Caco-2 (cell line): ENCODE measurements around the gene PVALEF. TPM values are rescaled to one million over a fixed set of nuclear protein-coding genes. Genes with fewer than 3 reads are reported as not detected.
"Not testable (repeated sequence)": the region's sequence is repeated elsewhere in the genome, so short reads cannot be mapped to it uniquely, and the experiment has no call there.

ENCODE experiments used
- BruUV-seq: library from RNA; stranded (reverse); fragments of 400-500 nt; replicated peaks from 2 replicates; lab custom pipeline; 2021; lab: Mats Ljungman, UMichigan
- CTCF ChIA-PET: fragments of 300-600 bp; sonication (Branson Sonifier 250); formaldehyde crosslinking; loops from one replicate; lab custom pipeline; 2022; ENCODE audit warnings: antibody characterized with exemption; lab: Charles Lee
- POLR2A ChIA-PET: fragments of 300-600 bp; sonication (Branson Sonifier 250); formaldehyde crosslinking; loops from one replicate; lab custom pipeline; 2022; ENCODE audit warnings: antibody characterized with exemption; lab: Charles Lee
- DNase-seq, 2 experiments: peaks; one replicate each; pipeline versions ENCODE4 v3.0.0 to v3.0.0-alpha.2; 2020 to 2022
- H3K27me3 ChIP-seq: replicated peaks from 2 replicates; pipeline ENCODE4 v1.6.0; 2011; ENCODE audit warnings: low read length; ENCODE audit not compliant: control insufficient read depth, insufficient read depth
- H3K36me3 ChIP-seq: 2 replicates; pipeline ENCODE4 v1.5.1; 2011; ENCODE audit warnings: low read length; ENCODE audit not compliant: control insufficient read depth, insufficient read depth
- H3K4me1 ChIP-seq: fragments of 250-450 bp; sonication (Bioruptor Pico); 2 replicates; pipeline ENCODE4 v1.5.1; 2020; ENCODE audit warnings: mild to moderate bottlenecking
- H3K4me3 ChIP-seq: 2 replicates; pipeline ENCODE4 v1.5.1; 2011; ENCODE audit warnings: low read depth, mild to moderate bottlenecking, control low read depth, low read length
- H3K9me3 ChIP-seq: fragments of 250-450 bp; sonication (Bioruptor Pico); 2 replicates; pipeline ENCODE4 v1.5.1; 2020; ENCODE audit warnings: mild to moderate bottlenecking, moderate library complexity
- H3K27ac Mint-ChIP-seq: one replicate; pipeline ENCODE4 v1.8.0; 2022; ENCODE audit warnings: mixed read lengths; ENCODE audit not compliant: unreplicated experiment
- H3K27me3 Mint-ChIP-seq: one replicate; pipeline ENCODE4 v1.8.0; 2022; ENCODE audit warnings: mixed read lengths; ENCODE audit not compliant: insufficient read depth, unreplicated experiment
- H3K36me3 Mint-ChIP-seq: one replicate; pipeline ENCODE4 v1.8.0; 2022; ENCODE audit warnings: mild to moderate bottlenecking, mixed read lengths; ENCODE audit not compliant: insufficient read depth, unreplicated experiment
- H3K4me1 Mint-ChIP-seq: one replicate; pipeline ENCODE4 v1.8.0; 2022; ENCODE audit warnings: low read depth, mixed read lengths; ENCODE audit not compliant: unreplicated experiment
- H3K4me3 Mint-ChIP-seq: one replicate; pipeline ENCODE4 v1.8.0; 2022; ENCODE audit warnings: mild to moderate bottlenecking, moderate library complexity, mixed read lengths; ENCODE audit not compliant: unreplicated experiment
- H3K9me3 Mint-ChIP-seq: one replicate; pipeline ENCODE4 v1.8.0; 2022; ENCODE audit warnings: mixed read lengths; ENCODE audit not compliant: unreplicated experiment
- intact Hi-C: fragments of 100-400 bp; cut with micrococcal nuclease; formaldehyde crosslinking; loops from one replicate; pipeline ENCODE4 v1.10.0; 2022; ENCODE audit not compliant: unreplicated experiment
- total RNA-seq: library from RNA; stranded (reverse); gene quantifications from 2 replicates; pipeline ENCODE4 v1.2.3, GENCODE V29; 2022
- TF ChIP-seq, protein P1 (sequence below), 2 experiments: fragments of 200-600 bp in 1 of 2; IDR thresholded peaks; 1 replicate in 1 of 2; 2 replicates in 1 of 2; pipeline versions ENCODE4 v1.5.1 to v1.8.0; 2011 to 2022; ENCODE audit warnings: antibody characterized with exemption in 1 of 2, control low read depth in 1 of 2, inconsistent platforms in 1 of 2, low read depth in 1 of 2, low read length in 1 of 2, mild to moderate bottlenecking in 1 of 2, moderate library complexity in 1 of 2; ENCODE audit not compliant: insufficient read depth in 1 of 2, severe bottlenecking in 1 of 2, unreplicated experiment in 1 of 2

The PVALEF gene
- total RNA-seq, 1 experiment from 2014 or later: not detected

DNA sequence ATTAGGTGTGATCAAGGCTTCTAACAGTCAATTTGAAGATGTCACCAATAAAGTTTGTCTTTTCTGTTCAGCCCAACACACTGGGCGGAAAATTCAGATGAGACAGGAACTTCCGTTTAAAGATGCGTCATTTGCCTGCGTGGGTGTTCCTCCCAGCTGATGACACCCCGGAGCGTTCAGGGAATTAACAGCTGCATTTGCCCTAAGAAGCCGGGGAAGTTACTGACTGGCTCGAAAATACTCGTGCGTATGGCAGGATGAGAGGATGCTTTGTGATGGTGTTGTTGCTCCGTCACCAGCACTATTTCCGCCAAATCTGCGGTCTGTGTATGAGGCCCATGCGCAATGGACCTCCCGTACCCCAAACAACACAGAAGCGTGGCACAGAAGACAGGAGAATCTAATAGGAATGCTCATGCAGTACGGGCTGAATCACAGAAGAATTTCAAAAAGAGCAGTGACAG, 11.9 kb upstream of the PVALEF start:
- intact Hi-C loops: no loop called here
- TF ChIP-seq, protein P1, sequence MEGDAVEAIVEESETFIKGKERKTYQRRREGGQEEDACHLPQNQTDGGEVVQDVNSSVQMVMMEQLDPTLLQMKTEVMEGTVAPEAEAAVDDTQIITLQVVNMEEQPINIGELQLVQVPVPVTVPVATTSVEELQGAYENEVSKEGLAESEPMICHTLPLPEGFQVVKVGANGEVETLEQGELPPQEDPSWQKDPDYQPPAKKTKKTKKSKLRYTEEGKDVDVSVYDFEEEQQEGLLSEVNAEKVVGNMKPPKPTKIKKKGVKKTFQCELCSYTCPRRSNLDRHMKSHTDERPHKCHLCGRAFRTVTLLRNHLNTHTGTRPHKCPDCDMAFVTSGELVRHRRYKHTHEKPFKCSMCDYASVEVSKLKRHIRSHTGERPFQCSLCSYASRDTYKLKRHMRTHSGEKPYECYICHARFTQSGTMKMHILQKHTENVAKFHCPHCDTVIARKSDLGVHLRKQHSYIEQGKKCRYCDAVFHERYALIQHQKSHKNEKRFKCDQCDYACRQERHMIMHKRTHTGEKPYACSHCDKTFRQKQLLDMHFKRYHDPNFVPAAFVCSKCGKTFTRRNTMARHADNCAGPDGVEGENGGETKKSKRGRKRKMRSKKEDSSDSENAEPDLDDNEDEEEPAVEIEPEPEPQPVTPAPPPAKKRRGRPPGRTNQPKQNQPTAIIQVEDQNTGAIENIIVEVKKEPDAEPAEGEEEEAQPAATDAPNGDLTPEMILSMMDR (IDR thresholded peaks at IDR 0.05; ENCODE audit: insufficient read depth in 1 of 2, low read depth in 1 of 2, low read length in 1 of 2, severe bottlenecking in 1 of 2, unreplicated experiment in 1 of 2): no peak
- Histone ChIP-seq H3K36me3 (no peaks in the 10 kb centered on the region), H3K4me1 (no peaks in the 10 kb centered on the region), H3K4me3 (no peak overlapping the region), H3K9me3 (no peaks in the 10 kb centered on the region), H3K27me3 (no peaks in the 10 kb centered on the region)
- no peak overlapping the region for H3K4me3 Mint-ChIP-seq
- ChIA-PET CTCF (interaction anchor here (0.6 kb wide), 1 partner anchor 87 kb away, joined by 3 read pairs; no protein-coding TSS in a partner anchor), POLR2A (no interaction called here)
- H3K9me3 Mint-ChIP-seq: no peaks in the 10 kb centered on the region
- H3K4me1 Mint-ChIP-seq: no peaks in the 10 kb centered on the region
- no peaks in the 10 kb centered on the region for H3K27me3 Mint-ChIP-seq
- no TSS peak for BruUV-seq
- DNase-seq: no peak
- H3K27ac Mint-ChIP-seq: no peak overlapping the region
- no peaks in the 10 kb centered on the region for H3K36me3 Mint-ChIP-seq

DNA sequence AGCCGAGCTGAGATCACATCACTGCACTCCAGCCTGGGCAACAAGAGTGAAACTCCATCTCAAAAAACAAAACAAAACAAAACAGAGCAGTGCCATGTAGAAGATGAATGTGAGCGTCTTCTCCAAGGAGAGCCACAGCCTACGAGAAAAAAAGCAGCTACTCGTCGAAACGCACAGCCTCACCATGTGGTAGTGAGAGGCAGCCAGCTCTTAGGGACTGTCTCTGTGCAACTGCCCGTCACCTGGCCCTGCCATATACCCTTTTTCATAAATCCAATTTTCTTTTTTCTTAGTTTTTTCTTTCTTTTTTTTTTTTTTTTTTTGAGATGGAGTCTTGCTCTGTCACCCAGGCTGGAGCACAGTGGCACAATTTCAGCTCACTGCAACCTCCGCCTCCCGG, 11.3 kb upstream of the PVALEF start:
- CTCF ChIA-PET: interaction anchor here (1.0 kb wide), 1 partner anchor 11 kb away, joined by 3 read pairs; no protein-coding TSS in a partner anchor
- H3K9me3 ChIP-seq, H3K27me3 ChIP-seq, H3K27ac Mint-ChIP-seq, H3K4me1 ChIP-seq, H3K36me3 Mint-ChIP-seq, intact Hi-C loops, DNase-seq, H3K4me1 Mint-ChIP-seq, H3K4me3 Mint-ChIP-seq, H3K9me3 Mint-ChIP-seq, H3K4me3 ChIP-seq, BruUV-seq, H3K27me3 Mint-ChIP-seq, POLR2A ChIA-PET, H3K36me3 ChIP-seq: not testable (repeated sequence)

DNA sequence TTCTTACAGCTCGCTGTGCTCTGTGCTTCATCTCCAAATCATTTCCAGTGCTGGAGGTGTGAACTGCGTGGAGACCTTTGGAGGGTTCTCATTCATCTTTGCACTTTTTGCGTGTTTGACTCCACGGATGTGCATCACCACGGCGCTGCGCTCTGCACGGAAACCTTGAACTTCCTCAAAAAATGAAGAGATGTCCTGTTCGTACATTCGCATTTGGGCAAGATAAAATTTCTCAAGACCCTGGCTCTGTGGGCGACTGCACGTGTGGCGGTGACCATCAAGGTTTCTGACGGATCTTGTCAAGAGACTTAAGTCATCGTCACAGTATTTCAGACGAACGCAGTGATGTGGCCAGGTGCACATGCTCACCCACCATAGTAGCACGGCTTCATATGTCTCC, 10.3 kb upstream of the PVALEF start:
- ChIA-PET CTCF (no interaction called here), POLR2A (no interaction called here)
- no peaks in the 10 kb centered on the region for H3K4me1 Mint-ChIP-seq
- H3K4me3 Mint-ChIP-seq: no peak overlapping the region
- H3K9me3 Mint-ChIP-seq: no peaks in the 10 kb centered on the region
- no peaks in the 10 kb centered on the region for H3K36me3 Mint-ChIP-seq
- no peak overlapping the region for H3K4me3 ChIP-seq
- no peaks in the 10 kb centered on the region for H3K27me3 Mint-ChIP-seq
- no peaks in the 10 kb centered on the region for H3K27me3 ChIP-seq
- DNase-seq: no peak
- no peaks in the 10 kb centered on the region for H3K36me3 ChIP-seq
- H3K9me3 ChIP-seq: no peaks in the 10 kb centered on the region
- no TSS peak for BruUV-seq
- intact Hi-C loops: no loop called here
- no peaks in the 10 kb centered on the region for H3K4me1 ChIP-seq
- no peak overlapping the region for H3K27ac Mint-ChIP-seq
- TF ChIP-seq, protein P1 (IDR thresholded peaks at IDR 0.05; ENCODE audit: insufficient read depth in 1 of 2, low read depth in 1 of 2, low read length in 1 of 2, severe bottlenecking in 1 of 2, unreplicated experiment in 1 of 2): no peak
